ENCODE results near the gene SLC22A14.
"Not testable (repeated sequence)": the region's sequence is repeated elsewhere in the genome, so short reads cannot be mapped to it uniquely, and the experiment has no call there.

The SLC22A14 gene

GRCh38 chr3:38270606-38271005, 11.5 kb upstream of the SLC22A14 start:
- no peak for DNase-seq (ENCODE audit: low read depth in 1 of 2, low spot score in 1 of 2)

GRCh38 chr3:38271553-38271952, 10.5 kb upstream of the SLC22A14 start:
- no peak for DNase-seq (ENCODE audit: low read depth in 1 of 2, low spot score in 1 of 2)

DNA sequence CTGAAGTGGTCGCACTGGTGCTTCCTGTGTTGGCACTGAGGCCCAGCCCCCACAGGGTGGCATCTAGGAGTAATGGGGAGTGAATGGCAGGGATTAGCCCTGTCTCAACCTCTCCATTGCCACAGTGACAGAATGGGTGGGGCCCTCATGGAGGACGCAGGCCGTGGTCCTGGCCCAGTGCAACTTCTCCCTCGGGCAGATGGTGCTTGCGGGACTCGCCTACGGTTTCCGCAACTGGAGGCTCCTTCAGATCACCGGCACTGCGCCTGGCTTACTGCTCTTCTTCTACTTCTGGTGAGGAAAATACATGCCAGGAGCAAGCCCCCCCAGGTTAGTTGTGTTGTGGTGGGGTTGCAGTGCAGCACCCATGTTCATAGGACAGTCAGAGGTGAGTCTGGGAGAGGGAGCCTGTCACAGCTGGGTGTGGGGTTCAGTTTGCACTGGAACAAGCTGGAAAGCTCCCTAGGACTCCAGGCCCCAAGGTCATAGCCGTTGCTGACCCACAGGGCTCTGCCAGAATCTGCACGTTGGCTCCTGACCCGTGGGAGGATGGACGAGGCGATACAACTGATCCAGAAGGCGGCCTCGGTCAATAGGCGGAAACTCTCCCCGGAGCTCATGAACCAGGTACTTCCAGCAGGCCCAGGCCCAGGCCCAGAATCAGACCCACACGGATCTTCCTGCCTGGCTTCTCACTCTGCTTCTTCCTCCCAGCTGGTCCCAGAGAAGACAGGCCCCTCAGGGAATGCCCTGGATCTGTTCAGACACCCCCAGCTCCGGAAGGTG, 7.0 kb upstream of the SLC22A14 start:
- no peak for DNase-seq (ENCODE audit: low read depth in 1 of 2, low spot score in 1 of 2)

GRCh38 chr3:38275658-38276057, 6.4 kb upstream of the SLC22A14 start:
- DNase-seq (ENCODE audit: low read depth in 1 of 2, low spot score in 1 of 2), result no peak

- no peak for DNase-seq (ENCODE audit: low read depth in 1 of 2, low spot score in 1 of 2)
Measured at GRCh38 chr3:38276081-38276916, 5.8 kb upstream of the SLC22A14 start.

- DNase-seq (ENCODE audit: low read depth in 1 of 2, low spot score in 1 of 2), result no peak
Measured at GRCh38 chr3:38276917-38277630, 5.0 kb upstream of the SLC22A14 start.

- no peak for DNase-seq (ENCODE audit: low read depth in 1 of 2, low spot score in 1 of 2)
Measured at GRCh38 chr3:38278841-38279240, 3.3 kb upstream of the SLC22A14 start.

GRCh38 chr3:38283810-38284755, 2.0 kb downstream of the SLC22A14 start:
- DNase-seq (ENCODE audit: low read depth in 1 of 2, low spot score in 1 of 2), result no peak

DNA sequence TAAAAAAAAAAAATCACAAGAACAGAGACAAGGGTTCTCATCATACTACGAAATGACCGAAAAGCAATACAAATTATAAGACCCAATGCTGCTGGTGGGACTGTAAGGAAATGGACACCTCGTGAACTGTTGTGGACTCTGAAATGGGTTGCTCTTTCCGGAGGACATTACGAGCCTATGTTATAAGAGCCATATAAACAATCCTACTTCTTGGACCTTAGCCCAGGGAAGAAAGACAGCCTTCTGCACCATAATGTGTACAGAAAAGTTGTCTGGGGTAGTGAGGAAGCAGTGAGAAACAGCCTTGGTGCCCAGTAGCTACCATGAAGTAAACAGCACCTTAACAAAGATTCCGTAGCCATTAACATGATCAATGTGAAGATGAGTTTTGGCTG, 2.7 kb downstream of the SLC22A14 start:
- no peak for DNase-seq (ENCODE audit: low read depth in 1 of 2, low spot score in 1 of 2)

GRCh38 chr3:38289286-38290217, 7.5 kb downstream of the SLC22A14 start:
- DNase-seq (ENCODE audit: low read depth in 1 of 2, low spot score in 1 of 2), result not testable (repeated sequence)

- not testable (repeated sequence) for DNase-seq (ENCODE audit: low read depth in 1 of 2, low spot score in 1 of 2)
Measured at GRCh38 chr3:38297053-38297452, 15.0 kb downstream of the SLC22A14 start.

- DNase-seq (ENCODE audit: low read depth in 1 of 2, low spot score in 1 of 2), result no peak
Measured at GRCh38 chr3:38297537-38297936, 15.4 kb downstream of the SLC22A14 start.

DNA sequence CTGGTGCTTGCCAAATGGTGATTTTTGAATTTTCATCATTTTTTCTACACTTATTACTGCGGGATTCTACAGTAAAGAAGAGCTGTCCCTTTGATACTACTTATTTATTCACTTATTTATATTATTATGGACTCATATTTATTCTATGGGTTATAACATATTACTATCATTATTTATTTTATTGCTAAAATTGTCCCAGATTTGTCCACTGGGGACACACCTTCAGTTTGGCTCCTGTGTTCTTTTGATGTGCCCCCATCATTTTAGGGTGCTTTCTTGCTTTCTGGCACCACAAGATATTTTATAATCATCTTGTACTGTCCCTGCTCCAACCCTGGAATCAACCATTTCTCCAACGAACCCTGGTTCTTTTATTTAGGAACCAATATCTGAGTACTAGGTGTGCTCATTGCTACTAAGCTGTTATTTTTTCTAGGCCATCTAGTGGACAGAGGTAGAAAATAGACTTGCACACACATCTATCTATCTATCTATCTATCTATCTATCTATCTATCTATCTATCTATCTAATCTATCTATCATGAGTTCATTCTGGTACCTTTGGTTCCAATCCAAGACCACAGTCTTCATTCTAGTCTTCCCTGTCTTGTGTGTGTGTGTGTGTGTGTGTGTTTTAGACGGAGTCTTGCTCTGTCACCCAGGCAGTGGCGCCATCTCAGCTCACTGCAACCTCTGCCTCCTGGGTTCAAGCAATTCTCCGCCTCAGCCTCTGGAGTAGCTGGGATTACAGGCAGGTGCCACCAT, 16.0 kb downstream of the SLC22A14 start:
- no peak for DNase-seq (ENCODE audit: low read depth in 1 of 2, low spot score in 1 of 2)

GRCh38 chr3:38306941-38307340, 24.8 kb downstream of the SLC22A14 start:
- DNase-seq (ENCODE audit: low read depth in 1 of 2, low spot score in 1 of 2), result no peak

DNA sequence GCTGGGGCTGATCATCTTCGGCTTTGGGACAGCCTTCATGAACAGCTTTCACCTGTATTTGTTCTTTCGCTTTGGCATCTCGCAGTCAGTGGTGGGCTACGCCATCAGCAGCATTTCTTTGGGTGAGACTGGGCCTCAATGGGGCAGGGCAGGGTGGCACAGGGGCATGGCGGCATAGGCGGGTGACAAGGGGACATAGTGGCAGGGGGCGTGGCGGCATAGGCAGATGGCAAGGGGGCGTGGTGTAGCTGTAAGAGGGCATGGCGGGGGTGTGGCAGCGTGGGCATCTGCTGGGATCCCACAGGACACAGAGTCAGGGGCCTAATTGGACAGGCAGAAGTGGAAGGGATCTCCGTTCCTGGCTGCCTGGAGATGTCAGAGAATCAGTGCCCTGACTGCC, 25.5 kb downstream of the SLC22A14 start:
- DNase-seq (ENCODE audit: low read depth in 1 of 2, low spot score in 1 of 2), result no peak

GRCh38 chr3:38308456-38308855, 26.4 kb downstream of the SLC22A14 start:
- no peak for DNase-seq (ENCODE audit: low read depth in 1 of 2, low spot score in 1 of 2)

- no peak for DNase-seq (ENCODE audit: low read depth in 1 of 2, low spot score in 1 of 2)
Measured at GRCh38 chr3:38311476-38311875, 29.4 kb downstream of the SLC22A14 start.

DNA sequence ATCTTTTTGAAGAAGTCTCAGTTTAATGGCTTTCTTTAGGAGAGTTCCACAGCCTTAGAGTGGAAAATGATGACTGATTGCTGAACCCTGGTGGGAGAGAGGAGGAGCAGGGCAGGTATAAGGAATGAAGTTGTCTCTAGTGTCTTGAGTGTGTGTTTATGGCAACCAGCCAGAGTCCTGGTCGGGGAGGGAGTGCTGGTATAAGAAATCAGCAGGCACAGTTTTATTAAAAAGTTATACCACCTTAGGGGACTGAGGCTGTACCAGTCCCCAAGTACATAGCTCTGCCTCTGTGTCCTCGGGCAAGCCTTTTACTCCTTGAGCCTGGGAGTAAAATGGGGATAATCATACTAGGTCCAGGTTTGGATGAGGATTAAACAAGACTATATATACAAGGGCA, 29.8 kb downstream of the SLC22A14 start:
- no peak for DNase-seq (ENCODE audit: low read depth in 1 of 2, low spot score in 1 of 2)

DNA sequence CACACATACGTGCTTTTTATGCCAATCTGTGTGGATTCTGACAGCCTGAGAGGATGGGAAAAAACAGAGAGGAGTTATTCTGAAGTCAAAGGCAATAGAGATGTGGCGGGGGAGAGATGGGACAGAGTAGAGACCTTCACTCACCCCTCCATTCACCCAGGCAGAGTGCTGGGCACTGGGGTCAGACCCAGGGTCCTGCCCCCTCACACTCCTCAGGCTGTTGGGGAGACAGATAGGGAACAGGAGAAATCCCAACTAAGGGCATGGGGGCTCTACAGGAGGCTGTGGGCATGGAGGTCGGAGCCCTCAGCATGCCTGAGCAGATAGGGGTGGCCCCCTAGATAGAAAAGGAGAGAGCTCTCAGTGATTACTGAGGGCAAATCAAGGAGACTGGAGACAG, 30.3 kb downstream of the SLC22A14 start:
- no peak for DNase-seq (ENCODE audit: low read depth in 1 of 2, low spot score in 1 of 2)
